H1 (cell line): Measurements from ENCODE around the gene ACVR1.

Experiments
- CBX8 ChIP-seq: fragments of 300-800, 300-1000 bp; sonication (generic); IDR thresholded peaks from 2 replicates; pipeline ENCODE4 v1.7.1; 2016; ENCODE audit warnings: low read depth, low read length, borderline replicate concordance
- CTCF ChIP-seq, 3 experiments: IDR thresholded peaks; 1 replicate in 2 of 3; 2 replicates in 1 of 3; pipeline versions ENCODE4 v1.5.1 to v1.6.1; 2011; ENCODE audit warnings: low read length in 3 of 3, mild to moderate bottlenecking in 3 of 3, inconsistent platforms in 2 of 3, low read depth in 1 of 3, moderate library complexity in 1 of 3; ENCODE audit not compliant: insufficient read depth in 1 of 3; ENCODE audit errors: control extremely low read depth in 1 of 3
- EP300 ChIP-seq, 2 experiments: IDR thresholded peaks; 1 replicate in 1 of 2; 2 replicates in 1 of 2; pipeline ENCODE4 v1.6.1; 2011 to 2012; ENCODE audit warnings: low read depth in 2 of 2, low read length in 2 of 2, mild to moderate bottlenecking in 2 of 2, borderline replicate concordance in 1 of 2, inconsistent platforms in 1 of 2, moderate library complexity in 1 of 2
- EZH2 ChIP-seq: fragments of 200-600 bp; sonication (generic); IDR thresholded peaks from 2 replicates; pipeline ENCODE4 v1.7.1; 2012; ENCODE audit warnings: low read depth, mild to moderate bottlenecking, moderate library complexity, low read length, inconsistent platforms; ENCODE audit not compliant: severe bottlenecking
- GTF2F1 ChIP-seq: IDR thresholded peaks from 2 replicates; pipeline ENCODE4 v1.6.1; 2012; ENCODE audit warnings: low read depth, low read length, improper control_type of control experiment, borderline replicate concordance
- POLR2A ChIP-seq, 2 experiments: IDR thresholded peaks; 1 replicate in 1 of 2; 2 replicates in 1 of 2; pipeline ENCODE4 v1.6.1; 2011; ENCODE audit warnings: low read depth in 2 of 2, low read length in 2 of 2, mild to moderate bottlenecking in 2 of 2; ENCODE audit errors: control extremely low read depth in 1 of 2
- RFX5 ChIP-seq: IDR thresholded peaks from 2 replicates; pipeline ENCODE4 v1.6.1; 2011; ENCODE audit warnings: low read depth, low read length, improper control_type of control experiment, borderline replicate concordance
- TAF1 ChIP-seq: IDR thresholded peaks from 2 replicates; pipeline ENCODE4 v1.6.1; 2011; ENCODE audit warnings: mild to moderate bottlenecking, low read depth, low read length

DNA sequence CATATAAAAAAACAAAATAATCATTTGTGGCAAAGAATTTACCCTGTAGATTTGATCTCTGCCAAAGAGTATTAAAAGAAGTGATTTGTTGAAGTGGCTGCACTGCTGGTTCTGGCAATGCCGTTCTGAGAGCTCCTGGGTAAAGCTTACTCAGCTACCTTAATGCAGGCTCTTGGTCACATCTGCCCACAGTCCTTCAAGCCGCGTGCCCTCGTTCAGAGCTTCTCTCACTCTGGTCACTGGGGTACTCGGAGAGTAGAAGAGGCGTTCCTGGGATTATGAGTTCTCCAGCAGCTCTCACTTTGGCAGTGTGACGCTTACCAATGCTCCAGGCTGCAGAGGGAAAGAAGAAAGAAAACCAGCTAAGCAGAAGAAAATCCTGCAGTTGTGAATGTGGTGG is 57.9 kb downstream of the ACVR1 start:
- TF ChIP-seq EZH2 (no peak), CBX8 (no peak), EP300 (IDR thresholded peaks at IDR 0.05; ENCODE audit: borderline replicate concordance in 1 of 2, low read depth in 2 of 2, low read length in 2 of 2) (no peak), CTCF (IDR thresholded peaks at IDR 0.05; ENCODE audit: control extremely low read depth in 1 of 3, insufficient read depth in 1 of 3, low read depth in 1 of 3, low read length in 3 of 3) (no peak), TAF1 (no peak), GTF2F1 (no peak), POLR2A (IDR thresholded peaks at IDR 0.05; ENCODE audit: control extremely low read depth in 1 of 2, low read depth in 2 of 2, low read length in 2 of 2) (no peak), RFX5 (no peak)
